ENCODE results near the gene NRG2. TPM values are rescaled to one million over a fixed set of nuclear protein-coding genes. Genes with fewer than 3 reads are reported as not detected.

NRG2 gene
- total RNA-seq, 2 donors from 2014 or later = 6.6 to 11.1 TPM

DNA sequence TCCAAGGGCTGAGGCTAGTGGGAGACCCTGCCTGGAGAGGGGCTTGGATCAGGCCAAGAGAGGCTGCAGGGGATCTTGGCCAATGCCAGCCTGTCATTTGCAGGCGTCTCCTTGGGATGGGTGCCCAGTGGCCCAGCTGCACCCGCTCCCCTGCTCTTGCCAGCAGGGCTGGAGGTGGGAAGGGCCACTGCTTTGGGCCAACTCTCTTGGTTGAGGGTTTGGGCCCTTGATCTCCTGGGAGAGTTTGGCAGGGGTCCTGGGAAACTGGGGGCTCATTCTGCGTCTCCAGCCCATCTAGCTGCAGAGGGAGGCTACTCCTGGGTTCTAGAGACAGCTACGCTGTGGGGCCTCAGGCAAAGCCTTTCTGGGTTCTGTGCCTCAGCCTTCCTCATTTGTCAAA is 237.0 kb downstream of the NRG2 start:
- WGBS = 72% methylated on average over 4 of the region's 4 CpGs
- H3K4me3 ChIP-seq = no peak overlapping the region
- no peaks in the 10 kb centered on the region for H3K9me3 ChIP-seq
- intact Hi-C loops (cut with DNase I) = no loop called here
- H3K36me3 ChIP-seq = no peaks in the 10 kb centered on the region
- no peak for DNase-seq (ENCODE audit: low spot score)
- H3K27ac ChIP-seq = no peak overlapping the region
- no peaks in the 10 kb centered on the region for H3K27me3 ChIP-seq (replicated peaks; ENCODE audit: insufficient read depth)
- H3K4me1 ChIP-seq (replicated peaks) = no peaks in the 10 kb centered on the region
- TF ChIP-seq POLR2A (IDR thresholded peaks at IDR 0.05) (no peak), POLR2AphosphoS5 (IDR thresholded peaks at IDR 0.05) (no peak)
- TF ChIP-seq, protein P1, sequence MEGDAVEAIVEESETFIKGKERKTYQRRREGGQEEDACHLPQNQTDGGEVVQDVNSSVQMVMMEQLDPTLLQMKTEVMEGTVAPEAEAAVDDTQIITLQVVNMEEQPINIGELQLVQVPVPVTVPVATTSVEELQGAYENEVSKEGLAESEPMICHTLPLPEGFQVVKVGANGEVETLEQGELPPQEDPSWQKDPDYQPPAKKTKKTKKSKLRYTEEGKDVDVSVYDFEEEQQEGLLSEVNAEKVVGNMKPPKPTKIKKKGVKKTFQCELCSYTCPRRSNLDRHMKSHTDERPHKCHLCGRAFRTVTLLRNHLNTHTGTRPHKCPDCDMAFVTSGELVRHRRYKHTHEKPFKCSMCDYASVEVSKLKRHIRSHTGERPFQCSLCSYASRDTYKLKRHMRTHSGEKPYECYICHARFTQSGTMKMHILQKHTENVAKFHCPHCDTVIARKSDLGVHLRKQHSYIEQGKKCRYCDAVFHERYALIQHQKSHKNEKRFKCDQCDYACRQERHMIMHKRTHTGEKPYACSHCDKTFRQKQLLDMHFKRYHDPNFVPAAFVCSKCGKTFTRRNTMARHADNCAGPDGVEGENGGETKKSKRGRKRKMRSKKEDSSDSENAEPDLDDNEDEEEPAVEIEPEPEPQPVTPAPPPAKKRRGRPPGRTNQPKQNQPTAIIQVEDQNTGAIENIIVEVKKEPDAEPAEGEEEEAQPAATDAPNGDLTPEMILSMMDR (IDR thresholded peaks at IDR 0.05) = no peak

- no peaks in the 10 kb centered on the region for H3K9me3 ChIP-seq
- 92% methylated on average over 2 of the region's 2 CpGs for WGBS
- TF ChIP-seq POLR2A (IDR thresholded peaks at IDR 0.05) (no peak), POLR2AphosphoS5 (IDR thresholded peaks at IDR 0.05) (no peak)
- TF ChIP-seq, protein P1 (IDR thresholded peaks at IDR 0.05) = no peak
Observed at GRCh38 chr5:139805545-139805944, 237.6 kb downstream of the NRG2 start.

GRCh38 chr5:139804800-139805397 is 238.2 kb downstream of the NRG2 start:
- Histone ChIP-seq H3K4me1 (replicated peaks) (no peaks in the 10 kb centered on the region), H3K27me3 (replicated peaks; ENCODE audit: insufficient read depth) (no peaks in the 10 kb centered on the region), H3K36me3 (no peaks in the 10 kb centered on the region), H3K4me3 (no peak overlapping the region), H3K9me3 (no peaks in the 10 kb centered on the region), H3K27ac (no peak overlapping the region)
- intact Hi-C loops (cut with DNase I) = no loop called here
- no peak for DNase-seq (ENCODE audit: low spot score)
- TF ChIP-seq, protein P1 (IDR thresholded peaks at IDR 0.05) = no peak
- TF ChIP-seq POLR2A (IDR thresholded peaks at IDR 0.05) (no peak), POLR2AphosphoS5 (IDR thresholded peaks at IDR 0.05) (no peak)
- 82% methylated on average over 17 of the region's 17 CpGs for WGBS

More at GRCh38 chr5:139805545-139805944, 237.6 kb downstream of the NRG2 start:
- Histone ChIP-seq H3K27me3 (replicated peaks; ENCODE audit: insufficient read depth) (no peaks in the 10 kb centered on the region), H3K4me1 (replicated peaks) (no peaks in the 10 kb centered on the region), H3K4me3 (no peak overlapping the region), H3K36me3 (no peaks in the 10 kb centered on the region), H3K27ac (no peak overlapping the region)
- no peak for DNase-seq (ENCODE audit: low spot score)
- intact Hi-C loops (cut with DNase I) = no loop called here

DNA sequence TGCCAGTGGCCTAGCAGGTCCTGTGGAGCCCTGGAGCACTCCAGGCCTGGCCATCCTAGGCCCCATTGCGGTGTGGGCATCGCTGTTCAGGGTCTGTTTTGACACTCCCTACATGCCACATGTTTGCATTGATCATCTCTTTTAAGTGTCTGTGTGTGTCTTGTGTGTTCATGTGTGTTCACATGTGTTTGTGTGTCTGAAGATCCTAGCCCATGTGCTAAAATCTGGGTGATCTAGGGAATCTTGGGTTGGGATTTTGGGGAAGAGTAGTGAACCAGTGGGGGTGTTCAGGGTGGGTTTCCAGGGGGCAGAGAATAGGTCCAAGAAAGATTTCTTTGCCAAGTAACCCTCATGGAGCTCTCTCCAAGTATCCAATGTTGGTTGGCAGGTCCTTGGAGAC is 239.1 kb downstream of the NRG2 start:
- TF ChIP-seq POLR2A (IDR thresholded peaks at IDR 0.05) (no peak), POLR2AphosphoS5 (IDR thresholded peaks at IDR 0.05) (no peak)
- TF ChIP-seq, protein P1 (IDR thresholded peaks at IDR 0.05) = no peak
- H3K9me3 ChIP-seq = no peaks in the 10 kb centered on the region
- H3K4me3 ChIP-seq = no peak overlapping the region
- DNase-seq (ENCODE audit: low spot score) = no peak
- no peaks in the 10 kb centered on the region for H3K36me3 ChIP-seq
- intact Hi-C loops (cut with DNase I) = no loop called here
- H3K27ac ChIP-seq = no peak overlapping the region
- no peaks in the 10 kb centered on the region for H3K27me3 ChIP-seq (replicated peaks; ENCODE audit: insufficient read depth)
- no peaks in the 10 kb centered on the region for H3K4me1 ChIP-seq (replicated peaks)
- WGBS = 92% methylated on average over 2 of the region's 2 CpGs

GRCh38 chr5:139799359-139799758 is 243.7 kb downstream of the NRG2 start:
- no peak overlapping the region for H3K4me3 ChIP-seq
- DNase-seq (ENCODE audit: low spot score) = no peak
- H3K4me1 ChIP-seq (replicated peaks) = no peaks in the 10 kb centered on the region
- H3K9me3 ChIP-seq = no peaks in the 10 kb centered on the region
- no peaks in the 10 kb centered on the region for H3K36me3 ChIP-seq
- peaks cover 3% of the 10 kb centered on the region for H3K27me3 ChIP-seq (replicated peaks; ENCODE audit: insufficient read depth)
- H3K27ac ChIP-seq = no peak overlapping the region
- intact Hi-C loops (cut with DNase I) = loop anchor here (5.0 kb wide), 1 partner anchor 153 kb away; no protein-coding TSS in a partner anchor
- TF ChIP-seq POLR2A (IDR thresholded peaks at IDR 0.05) (no peak), POLR2AphosphoS5 (IDR thresholded peaks at IDR 0.05) (no peak)
- TF ChIP-seq, protein P1 (IDR thresholded peaks at IDR 0.05) = no peak

All from prostate gland (tissue), 2 donors.